ENCODE measurements around the gene TPSAB1.

TPSAB1 gene

DNA sequence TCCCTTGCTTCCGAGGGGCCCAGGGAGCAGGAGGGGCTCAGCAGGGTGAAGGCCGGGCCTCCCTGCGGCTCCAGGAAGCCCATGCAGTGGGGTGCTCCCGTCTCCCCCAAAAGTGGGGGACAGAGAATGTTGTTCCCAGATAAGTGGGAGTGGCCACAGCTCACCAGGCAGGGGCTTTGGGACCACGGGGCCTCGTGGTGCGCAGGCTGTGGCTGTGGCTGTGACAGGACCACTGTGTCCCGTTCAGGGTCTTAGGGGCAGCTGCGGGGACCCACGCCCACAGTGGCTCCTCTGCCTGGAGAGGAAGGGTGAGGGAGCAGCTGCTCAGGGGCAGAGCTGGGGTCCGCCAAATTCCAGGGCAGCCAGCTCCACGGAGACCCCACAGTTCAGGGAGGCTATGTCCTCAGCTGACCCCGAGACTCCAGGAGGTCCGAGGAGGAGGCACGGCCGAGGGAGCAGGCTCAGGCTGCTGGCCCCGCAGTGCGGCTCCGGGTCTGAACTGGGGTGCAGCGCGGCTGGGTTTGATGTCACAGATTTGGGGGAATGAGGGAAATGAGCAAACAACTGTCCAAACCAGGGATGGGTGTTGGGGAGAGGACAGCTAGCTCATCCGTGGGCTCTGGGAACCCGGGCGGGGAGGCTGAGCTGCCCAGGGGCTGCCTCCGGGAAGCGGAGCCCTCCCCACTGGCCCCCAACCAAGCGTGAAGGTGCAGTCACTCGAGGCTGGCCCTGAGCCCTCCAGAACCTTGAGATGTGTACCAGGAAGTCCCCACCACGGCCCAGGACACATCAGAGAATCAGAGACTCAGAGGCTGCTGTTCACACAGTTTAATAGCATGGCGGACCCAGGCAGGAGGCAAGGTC lies 38.8 kb downstream of the TPSAB1 start:
- TF ChIP-seq REST (IDR thresholded peaks at IDR 0.05; ENCODE audit: insufficient read depth in 1 of 2, low read depth in 2 of 2, low read length in 2 of 2) (no peak), TAF1 (IDR thresholded peaks at IDR 0.05; ENCODE audit: borderline replicate concordance, insufficient read depth, low read length) (no peak), SIN3A (IDR thresholded peaks at IDR 0.05; ENCODE audit: borderline replicate concordance, insufficient read depth, low read length) (no peak), FOXP2 (optimal IDR thresholded peaks at IDR 0.05; ENCODE audit: borderline replicate concordance, extremely low read depth, extremely low read length, insufficient read depth) (no peak), POLR2AphosphoS5 (IDR thresholded peaks at IDR 0.05; ENCODE audit: low read depth, low read length) (no peak)

DNA sequence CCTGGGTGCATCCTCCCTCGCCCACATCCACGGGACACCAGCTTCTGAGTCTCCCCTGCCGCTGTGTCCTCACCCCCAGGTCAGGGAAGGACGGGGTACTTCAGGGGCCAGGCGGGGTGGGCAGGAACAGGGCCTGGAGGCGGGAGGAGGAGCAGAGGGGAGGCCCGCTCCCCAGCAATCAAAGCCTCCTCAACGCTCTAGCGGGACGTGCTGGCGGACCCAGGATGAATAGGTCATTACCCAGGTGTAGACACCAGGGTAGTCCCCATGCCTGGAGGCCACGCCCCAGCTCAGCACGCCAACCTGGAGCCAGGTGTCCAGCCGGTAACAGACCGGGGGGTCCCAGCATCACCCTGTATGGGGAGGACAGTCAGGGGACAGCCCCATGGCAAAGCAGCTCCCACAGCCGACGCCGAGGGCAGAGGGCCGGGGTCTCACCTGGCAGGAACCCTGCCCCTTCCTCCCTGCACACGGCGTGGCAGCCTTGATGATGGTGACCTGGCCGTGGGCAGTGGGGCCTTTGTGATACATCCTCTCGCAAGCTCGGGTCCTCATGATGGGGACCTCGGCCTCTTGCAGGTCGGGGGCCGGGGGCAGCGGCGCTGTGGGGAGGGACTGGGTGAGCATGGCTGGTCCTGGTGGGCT lies 39.6 kb downstream of the TPSAB1 start:
- TF ChIP-seq POLR2AphosphoS5 (IDR thresholded peaks at IDR 0.05; ENCODE audit: low read depth, low read length) = no peak
- no peak for TF ChIP-seq REST (IDR thresholded peaks at IDR 0.05; ENCODE audit: insufficient read depth in 1 of 2, low read depth in 2 of 2, low read length in 2 of 2)

- TF ChIP-seq TAF1 (IDR thresholded peaks at IDR 0.05; ENCODE audit: borderline replicate concordance, insufficient read depth, low read length) = no peak
- TF ChIP-seq POLR2AphosphoS5 (IDR thresholded peaks at IDR 0.05; ENCODE audit: low read depth, low read length) = no peak
- no peak for TF ChIP-seq SIN3A (IDR thresholded peaks at IDR 0.05; ENCODE audit: borderline replicate concordance, insufficient read depth, low read length)
- no peak for TF ChIP-seq FOXP2 (optimal IDR thresholded peaks at IDR 0.05; ENCODE audit: borderline replicate concordance, extremely low read depth, extremely low read length, insufficient read depth)
- no peak for TF ChIP-seq REST (IDR thresholded peaks at IDR 0.05; ENCODE audit: insufficient read depth in 1 of 2, low read depth in 2 of 2, low read length in 2 of 2)
Observed at GRCh38 chr16:1280783-1281182, 40.3 kb downstream of the TPSAB1 start.

DNA sequence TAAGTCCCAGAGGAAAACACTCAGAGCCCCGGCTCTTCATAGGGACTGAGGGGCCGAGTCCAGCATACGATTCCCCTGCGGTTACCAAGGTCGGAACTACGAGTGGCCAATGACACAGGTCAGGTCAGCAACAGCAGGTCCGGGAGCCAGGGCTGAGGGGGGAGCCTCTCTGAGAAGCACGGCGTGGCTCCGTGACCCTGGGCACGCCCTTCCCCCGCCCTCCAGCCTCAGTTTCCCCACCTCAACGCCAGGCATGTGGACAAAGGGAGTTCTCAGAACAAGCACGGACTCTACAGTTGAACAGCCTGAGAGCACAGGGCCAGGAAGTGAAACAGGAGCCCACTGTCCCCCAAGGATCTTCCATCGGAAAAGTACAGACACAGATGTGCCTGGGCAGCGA lies 41.0 kb downstream of the TPSAB1 start:
- TF ChIP-seq TAF1 (IDR thresholded peaks at IDR 0.05; ENCODE audit: borderline replicate concordance, insufficient read depth, low read length) = no peak
- TF ChIP-seq SIN3A (IDR thresholded peaks at IDR 0.05; ENCODE audit: borderline replicate concordance, insufficient read depth, low read length) = no peak
- no peak for TF ChIP-seq FOXP2 (optimal IDR thresholded peaks at IDR 0.05; ENCODE audit: borderline replicate concordance, extremely low read depth, extremely low read length, insufficient read depth)
- TF ChIP-seq POLR2AphosphoS5 (IDR thresholded peaks at IDR 0.05; ENCODE audit: low read depth, low read length) = no peak
- TF ChIP-seq REST (IDR thresholded peaks at IDR 0.05; ENCODE audit: insufficient read depth in 1 of 2, low read depth in 2 of 2, low read length in 2 of 2) = no peak

Data from PFSK-1 (cell line).